Right renal cortex interstitium (tissue), 3 donors: ENCODE results near the gene NCOA3. TPM values are rescaled to one million over a fixed set of nuclear protein-coding genes. Genes with fewer than 3 reads are reported as not detected.

Source experiments
- DNase-seq, 3 donors: peaks; one replicate each; pipeline ENCODE4 v3.0.0-alpha.2; 2013; ENCODE audit warnings: low read depth in 3 of 3, low spot score in 2 of 3
- polyA plus RNA-seq, 3 donors: library from polyadenylated mRNA; unstranded; fragments of 120-200 nt; gene quantifications; one replicate each; pipeline ENCODE4 v1.2.1, GENCODE V29; 2013; ENCODE audit not compliant: insufficient read length in 3 of 3

The NCOA3 gene
- polyA plus RNA-seq, 3 donors, result 34.2 to 36.6 (median 35.3) TPM

- DNase-seq, result no peak
These were observed 172.5 kb downstream of the NCOA3 start for GRCh38 chr20:47674145-47674544.

DNA sequence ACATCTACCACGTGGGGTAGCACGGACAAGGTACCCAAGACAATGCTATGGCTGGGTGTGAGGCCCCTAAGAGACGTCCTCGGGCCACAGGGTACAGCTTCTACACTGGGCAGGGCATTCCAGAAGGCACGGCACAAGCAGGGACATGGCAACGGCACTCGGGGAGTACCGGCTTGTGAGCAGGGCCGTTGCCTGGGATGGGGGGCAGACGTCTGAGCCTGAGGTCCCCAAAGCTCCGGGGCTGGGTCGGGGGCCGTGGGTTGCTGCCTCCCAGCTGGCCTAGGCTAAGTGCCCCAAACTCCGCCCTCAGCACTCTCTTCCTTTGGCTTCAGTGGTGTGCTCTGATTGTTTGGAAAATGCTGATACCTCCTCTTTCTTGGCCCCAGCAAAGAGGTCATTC lies 173.0 kb downstream of the NCOA3 start:
- DNase-seq, result no peak

DNA sequence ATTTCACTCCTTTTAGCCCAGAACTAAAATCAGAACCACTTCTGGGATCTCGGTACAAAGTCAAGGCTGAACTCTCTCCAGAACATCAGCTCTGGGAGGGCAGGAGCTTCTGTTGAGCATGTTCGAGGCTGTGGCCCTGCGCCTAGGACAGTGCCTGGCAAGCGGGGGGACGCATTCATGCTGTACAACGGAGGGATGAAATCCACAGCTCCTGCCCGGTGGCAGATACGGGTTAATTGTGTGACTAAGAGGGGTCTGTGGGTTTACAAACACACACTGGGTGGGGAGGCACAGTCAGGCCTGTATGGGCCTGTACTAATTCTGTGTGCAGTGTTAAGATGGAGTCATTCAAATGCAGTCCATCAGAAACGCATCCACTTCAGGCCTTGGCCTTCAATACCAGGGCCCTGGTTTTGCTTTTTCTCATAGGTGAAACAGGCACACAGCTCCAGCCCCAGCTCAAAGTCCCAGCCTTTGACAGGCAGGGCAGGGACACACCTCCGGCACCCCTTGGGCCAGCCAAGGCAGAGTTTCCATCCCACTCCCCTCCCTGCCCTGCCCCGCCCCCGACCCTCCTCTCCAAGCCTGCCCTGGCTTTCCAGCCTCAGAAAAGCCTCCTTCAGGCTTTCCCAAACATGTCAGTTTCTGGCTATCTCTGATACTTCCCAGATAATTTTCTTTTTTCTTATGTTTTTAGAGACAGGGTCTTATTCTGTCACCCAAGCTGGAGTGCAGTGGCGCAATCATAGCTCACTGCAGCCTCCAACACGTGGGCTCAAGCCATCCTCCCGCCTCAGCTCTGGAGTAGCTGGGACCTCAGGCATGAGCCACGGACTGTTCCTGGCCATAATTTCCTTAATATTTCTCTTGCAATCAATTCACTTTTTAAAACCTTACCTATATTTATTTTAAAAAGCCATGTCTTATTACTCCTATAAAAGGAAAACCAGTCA lies 173.8 kb downstream of the NCOA3 start:
- DNase-seq, result no peak

DNA sequence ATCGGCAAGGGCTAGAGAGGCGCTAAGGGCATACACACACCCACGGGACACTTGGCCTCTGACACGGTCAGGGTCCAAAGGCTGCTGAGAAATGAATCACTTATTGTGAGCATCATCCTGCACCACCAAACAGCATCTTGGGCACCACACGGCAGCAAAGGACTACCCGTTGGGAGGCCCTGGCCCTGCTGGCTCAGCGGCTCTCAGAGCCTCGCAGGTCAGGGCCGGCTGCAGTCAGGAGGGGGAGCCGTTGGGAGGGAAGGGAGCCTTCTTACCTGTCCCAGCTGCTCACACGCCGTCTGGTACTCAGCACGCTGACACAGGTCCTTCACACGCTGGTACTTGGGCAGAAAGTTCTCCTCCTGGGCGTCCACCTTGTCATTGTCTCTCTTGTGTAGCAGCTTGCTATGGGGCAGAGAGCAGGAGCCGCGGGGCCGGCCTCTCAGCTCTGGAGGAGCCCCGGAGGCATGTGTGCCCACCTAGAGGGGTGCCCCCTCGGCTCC lies 174.6 kb downstream of the NCOA3 start:
- DNase-seq, result no peak

DNA sequence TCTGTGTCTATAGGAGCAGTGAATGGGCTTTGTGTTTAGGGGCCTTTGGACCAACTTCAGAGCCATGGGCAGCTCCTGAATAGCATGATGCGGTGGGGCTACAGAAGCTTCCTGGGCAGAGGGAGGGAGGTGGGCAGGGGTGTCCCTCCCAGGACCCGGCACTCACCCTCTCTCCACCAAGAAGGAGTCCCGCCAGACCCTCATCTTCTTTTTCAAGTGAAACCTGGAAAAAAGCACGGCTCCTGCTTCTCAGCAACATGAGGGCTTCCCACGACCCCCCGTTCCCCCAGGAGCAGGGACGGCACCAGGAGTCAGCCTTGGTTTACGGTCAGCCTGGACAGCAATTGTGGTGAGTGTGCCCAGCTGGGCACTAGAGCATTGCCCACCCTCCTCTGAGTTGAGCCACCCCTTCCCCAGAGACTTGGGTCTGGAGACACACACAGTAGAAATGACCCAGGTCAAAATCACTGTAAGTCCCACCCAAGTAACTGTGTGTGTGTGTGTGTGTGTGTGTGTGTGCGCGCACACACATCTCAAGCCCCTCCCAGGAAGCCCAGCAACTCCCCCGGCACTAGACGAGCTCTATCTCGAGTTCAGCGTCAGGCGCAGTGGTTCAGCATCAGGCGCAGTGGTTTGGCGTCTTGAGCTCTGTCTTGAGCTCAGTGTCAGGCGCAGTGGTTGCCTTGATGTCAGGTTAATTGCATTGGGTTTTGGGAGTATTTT lies 175.4 kb downstream of the NCOA3 start:
- DNase-seq, result no peak

DNA sequence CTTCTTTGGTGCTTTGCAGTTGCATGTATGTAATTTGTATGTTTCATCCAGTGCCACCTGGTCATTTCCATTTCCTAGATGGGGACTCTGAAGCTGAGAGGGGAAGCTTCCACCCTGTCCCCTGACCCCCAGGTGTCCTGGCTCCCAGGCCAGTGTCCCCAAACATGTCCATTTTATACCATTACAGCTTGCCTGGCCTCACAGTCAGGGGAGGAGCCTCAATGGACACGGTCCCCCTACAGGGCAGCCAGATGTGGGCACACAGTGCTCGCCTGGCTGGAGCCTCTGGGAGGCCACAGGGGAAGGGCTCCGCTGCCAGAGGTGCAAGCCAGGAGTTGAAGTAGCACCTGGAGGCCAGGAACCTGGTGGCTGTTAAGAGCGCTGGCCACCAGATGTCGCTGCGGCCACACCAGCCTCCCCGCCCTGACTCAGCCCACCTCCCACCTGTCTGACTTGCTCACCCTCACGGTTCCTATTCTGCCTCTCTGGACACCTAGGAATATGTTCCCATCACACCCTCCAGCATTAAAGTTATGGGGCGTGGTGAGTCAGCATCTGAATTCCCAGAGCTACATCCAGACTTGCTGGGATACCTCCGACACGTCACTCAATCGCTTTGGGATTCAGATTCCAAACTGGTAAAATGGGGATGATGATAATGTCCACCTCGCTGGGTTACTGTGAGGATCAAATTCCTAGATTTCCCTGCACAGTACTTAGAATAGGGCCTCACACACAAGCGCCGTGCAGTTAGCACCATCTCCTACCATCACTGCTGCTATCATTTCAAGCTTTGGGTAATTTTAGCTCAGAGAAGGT lies 176.2 kb downstream of the NCOA3 start:
- DNase-seq, result no peak

- DNase-seq, result no peak
These were observed 176.8 kb downstream of the NCOA3 start for GRCh38 chr20:47678536-47678935.

DNA sequence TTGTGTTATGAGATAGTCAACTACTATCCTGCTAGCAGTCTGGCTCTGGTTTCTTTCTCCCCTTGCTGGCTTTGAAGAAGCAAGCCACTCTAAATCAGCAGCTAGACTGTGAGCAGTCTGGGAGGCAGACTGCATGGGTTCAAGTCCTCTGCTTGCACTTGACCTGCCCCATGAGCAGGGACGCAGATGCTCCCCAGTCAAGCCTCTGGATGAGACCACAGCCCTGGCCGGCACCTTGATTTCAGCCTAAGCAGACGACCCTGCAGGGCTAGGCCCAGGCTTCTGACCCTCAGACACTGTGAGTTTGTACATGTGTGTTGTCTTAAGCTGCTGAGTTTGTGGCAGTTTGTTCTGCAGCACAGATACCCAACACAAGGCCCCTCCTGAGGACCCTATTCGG lies 177.8 kb downstream of the NCOA3 start:
- DNase-seq, result no peak

DNA sequence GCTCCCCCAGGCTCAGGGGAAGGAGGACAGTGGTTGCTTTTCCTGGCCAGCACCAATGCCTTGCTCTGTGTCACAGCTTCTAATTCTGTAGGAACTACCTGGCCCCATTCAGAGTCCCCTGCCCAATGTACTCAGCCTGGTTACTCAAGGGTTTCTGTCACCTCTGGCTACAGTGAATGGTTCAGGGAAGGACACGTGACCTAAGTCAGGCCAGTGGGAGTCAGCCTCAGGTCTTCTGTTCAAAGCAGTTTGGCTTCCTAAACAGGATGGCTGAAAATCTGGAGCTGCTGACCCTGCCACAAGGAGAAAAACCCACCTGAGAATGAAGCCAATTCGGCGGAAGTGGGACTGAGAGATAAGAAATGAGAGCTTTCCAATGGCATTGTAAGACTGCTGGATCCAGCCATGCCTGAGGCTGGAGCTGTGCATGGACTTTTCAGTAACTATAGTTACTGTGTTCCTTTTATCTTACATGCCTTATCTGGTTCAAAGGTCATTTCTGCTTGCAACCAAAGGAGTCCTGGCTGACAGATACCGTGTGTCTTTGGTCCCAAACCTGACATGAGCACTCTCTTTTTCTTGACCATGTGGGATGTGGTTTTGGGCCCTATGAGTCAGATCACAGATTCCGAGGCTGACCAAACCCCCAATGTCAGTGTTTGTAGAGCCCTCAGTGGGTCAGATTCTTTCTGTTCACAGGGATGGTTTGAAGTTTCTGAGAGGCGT lies 179.3 kb downstream of the NCOA3 start:
- no peak for DNase-seq

DNA sequence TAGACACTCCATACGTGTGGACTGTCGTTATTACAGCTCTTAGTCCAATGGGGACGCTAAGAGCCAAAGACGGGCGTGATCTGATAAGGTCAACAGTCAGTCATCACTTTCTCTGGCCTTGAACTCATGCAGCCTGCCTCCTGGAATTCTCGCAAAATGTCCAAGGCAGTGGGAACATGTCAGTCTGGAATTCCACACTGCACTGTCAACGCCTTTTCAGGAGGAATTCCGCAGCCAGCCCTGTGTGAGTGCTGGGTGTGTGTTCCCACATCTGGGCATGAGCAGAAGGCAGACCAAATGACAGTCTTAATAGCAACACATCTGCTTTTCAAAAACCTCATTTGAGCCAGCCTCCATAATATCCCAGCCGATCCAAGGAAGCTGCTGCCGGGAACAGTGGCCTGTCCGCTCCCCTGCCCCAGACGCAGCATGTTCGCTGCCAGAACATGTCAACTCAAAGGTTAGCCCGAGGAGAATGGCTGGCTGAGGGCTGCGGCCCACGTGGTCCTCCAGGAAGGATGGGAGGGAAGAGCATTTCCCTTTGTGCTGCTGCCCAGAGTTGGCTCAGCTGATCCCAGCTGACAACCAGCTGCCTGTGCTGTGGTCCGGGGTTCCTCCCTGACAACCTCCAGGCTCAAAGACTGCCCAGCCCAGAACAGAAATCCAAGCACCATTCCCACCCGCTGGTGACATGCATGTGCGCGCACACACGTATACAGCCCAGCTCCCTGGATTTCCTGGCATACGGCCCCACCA lies 180.5 kb downstream of the NCOA3 start:
- DNase-seq, result peak in 1 of 3 donors; percentile 12

DNA sequence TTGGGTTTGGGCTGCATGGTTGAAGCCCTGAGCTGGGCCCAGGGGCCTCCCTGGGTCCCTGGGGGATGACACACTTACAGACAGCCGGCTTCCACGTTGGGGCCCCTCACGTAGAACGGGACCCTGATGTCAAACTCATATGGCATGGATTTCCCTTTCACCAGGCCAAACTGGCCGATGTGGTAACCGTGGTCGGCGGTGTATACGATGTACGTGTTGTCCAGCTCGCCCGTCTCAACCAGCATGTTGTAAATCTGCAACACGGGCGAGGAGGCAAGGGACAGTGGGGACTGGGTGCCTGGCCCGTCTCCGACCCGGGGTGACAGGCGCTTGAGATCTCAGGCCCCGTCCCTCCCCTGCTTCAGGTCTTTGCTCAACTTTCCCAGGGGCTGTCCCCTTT lies 181.2 kb downstream of the NCOA3 start:
- no peak for DNase-seq

GRCh38 chr20:47684306-47685080 lies 182.8 kb downstream of the NCOA3 start:
- no peak for DNase-seq

- peak in 1 of 3 donors; percentile 35 for DNase-seq
These were observed 184.9 kb downstream of the NCOA3 start for GRCh38 chr20:47686545-47686944.

DNA sequence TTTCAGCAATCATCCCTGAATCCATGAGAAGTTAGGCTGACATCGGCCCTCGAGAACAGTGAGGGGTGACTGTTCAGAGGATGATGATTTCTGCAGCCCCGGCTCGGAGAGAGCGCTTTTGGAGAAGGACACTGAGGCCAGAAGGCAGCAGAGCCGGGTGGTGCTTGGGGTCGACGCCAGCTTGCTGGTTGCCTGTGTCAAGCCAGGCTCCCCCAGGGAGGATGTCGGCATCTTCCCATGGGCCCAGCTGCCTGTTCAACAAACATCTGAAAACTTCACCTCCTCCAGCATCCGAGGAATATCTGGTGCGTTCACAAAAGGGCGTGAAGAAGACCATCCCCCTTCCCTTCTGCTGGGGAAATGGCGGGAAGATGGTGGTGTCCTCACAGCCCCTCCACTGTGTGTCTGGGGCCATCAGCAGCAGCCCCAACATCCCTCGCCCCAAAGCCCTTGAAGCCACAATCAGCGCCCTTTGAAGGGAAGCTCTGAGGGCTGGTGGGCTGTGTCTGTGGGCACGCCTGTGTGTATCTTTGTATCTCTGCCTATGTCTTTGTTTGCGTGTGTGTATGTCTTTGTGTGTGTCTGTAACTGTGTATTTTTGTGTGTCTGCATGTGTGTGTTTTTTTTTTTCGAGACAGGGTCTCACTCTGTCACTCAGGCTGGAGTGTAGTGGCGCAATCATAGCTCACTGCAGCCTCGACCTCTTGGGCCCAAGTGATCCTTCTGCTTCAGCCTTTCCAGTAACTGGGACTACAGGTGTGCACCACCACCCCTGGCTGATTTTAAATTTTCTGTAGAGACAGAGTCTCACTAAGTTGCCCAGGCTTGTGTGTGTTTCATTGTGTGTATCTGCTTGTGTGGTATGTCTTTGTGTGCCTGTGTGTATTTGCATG lies 185.7 kb downstream of the NCOA3 start:
- DNase-seq, result no peak

GRCh38 chr20:47688385-47689381 lies 187.0 kb downstream of the NCOA3 start:
- DNase-seq, result no peak

DNA sequence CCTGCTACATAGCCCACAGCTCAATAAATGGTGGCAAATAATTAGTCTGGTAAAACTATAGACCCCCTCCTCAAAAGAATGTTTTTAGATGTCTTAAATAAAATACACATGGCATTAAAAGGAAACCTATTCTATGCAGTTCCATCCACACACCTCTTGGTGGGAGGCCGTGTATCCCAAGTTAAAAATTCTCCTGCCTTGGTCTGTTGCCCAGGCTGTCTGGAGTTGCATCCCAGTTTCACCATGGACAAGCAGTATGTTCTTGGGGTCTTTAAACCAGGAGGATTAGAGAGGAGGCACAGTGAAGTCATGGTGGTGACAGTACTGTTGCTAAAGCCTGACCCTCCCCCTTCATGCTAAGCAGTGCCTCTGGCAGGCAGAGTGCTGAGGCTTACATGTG lies 188.0 kb downstream of the NCOA3 start:
- DNase-seq, result no peak
